HG03196 (cell line): ENCODE results near the gene MYBPC2.

ENCODE experiments used
- ATAC-seq: cut with Tn5 transposase; IDR thresholded peaks from one replicate; pipeline ENCODE4 v1.9.1; 2021; ENCODE audit not compliant: unreplicated experiment

The MYBPC2 gene

DNA sequence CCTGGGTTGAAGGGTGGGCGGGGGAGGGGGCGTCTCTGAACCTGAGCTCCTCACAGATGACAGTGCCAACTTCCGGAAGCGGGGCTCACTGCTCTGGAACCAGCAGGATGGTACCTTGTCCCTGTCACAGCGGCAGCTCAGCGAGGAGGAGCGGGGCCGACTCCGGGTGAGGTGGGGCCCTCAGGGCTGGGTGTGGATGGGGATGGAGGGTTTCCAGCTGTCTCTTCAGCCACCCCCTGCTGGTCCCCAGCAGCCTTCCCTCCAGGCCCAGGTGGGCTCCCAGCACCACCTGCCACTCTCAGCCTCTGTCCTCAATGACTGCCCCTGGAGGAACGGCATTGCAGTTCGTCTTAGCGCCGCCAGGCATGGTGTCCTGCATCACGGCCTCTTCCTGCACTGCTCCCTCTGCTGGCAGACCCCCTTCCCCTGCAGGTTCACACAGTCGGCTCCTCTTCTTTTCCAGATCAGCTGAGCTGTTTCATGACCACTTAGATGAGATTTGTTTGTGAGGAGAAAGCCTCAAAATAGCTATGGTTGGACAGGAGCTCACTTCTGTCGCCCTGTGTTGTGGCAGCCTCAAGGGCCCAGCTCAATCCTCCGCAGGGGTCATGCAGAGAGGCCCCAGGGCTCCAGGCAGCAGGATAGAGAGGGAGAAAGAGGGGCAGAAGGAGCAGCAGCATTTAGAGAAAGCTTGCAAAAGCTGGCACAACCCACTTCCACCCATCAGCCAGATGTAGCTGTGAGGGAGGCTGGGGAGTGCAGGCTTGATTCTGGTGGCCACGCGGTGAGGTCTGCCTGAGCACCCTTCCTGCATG, 46.4 kb downstream of the MYBPC2 start:
- ATAC-seq = no peak

DNA sequence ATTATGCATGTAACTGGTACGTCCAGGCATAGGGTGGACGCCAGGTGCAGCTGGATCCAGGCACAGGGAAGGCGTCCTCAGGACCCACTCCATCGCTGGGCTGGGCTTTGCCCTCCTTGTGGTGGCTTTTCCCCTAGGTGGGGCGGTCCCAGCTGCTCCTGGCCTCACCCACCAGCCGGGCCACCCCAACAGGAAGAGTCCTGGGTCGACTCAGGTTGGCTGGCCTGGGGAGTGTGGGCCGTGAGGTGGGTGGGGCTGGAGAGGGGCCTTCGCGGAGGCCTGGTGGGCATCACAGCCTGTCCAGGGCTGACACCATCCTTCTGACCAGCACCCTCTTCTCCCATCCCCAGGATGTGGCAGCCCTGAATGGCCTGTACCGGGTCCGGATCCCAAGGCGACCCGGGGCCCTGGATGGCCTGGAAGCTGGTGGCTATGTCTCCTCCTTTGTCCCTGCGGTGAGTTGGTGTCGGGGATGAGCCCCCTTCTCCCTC, 47.1 kb downstream of the MYBPC2 start:
- no peak for ATAC-seq

DNA sequence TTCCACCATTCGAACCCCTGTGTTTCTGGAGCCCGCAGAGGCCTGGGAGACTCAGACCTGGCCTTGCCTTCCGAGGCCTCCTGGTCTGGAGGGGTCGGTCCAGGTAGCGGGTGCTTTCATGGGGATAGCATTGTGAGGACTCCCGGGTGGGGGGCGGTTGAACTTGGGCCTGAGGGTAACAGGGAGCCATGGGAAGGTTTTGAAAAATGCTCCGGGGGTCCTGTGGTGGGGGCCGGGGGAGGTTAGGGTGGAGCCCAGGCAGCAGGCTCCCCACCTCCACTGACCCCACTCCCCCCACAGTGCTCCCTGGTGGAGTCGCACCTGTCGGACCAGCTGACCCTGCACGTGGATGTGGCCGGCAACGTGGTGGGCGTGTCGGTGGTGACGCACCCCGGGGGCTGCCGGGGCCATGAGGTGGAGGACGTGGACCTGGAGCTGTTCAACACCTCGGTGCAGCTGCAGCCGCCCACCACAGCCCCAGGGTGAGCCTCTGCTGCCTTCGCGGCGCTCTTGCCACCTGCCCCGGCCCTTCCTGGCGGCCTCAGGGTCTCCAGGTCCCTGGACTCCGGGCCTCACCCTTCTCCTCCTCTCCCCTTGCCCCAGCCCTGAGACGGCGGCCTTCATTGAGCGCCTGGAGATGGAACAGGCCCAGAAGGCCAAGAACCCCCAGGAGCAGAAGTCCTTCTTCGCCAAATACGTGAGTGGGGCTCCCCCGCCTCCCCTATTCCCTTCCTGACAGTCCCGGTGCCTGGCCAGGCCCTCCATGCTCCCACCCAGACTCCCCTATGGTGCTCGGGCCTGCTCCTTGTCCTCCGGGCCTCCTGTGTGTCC, 47.8 kb downstream of the MYBPC2 start:
- no peak for ATAC-seq

DNA sequence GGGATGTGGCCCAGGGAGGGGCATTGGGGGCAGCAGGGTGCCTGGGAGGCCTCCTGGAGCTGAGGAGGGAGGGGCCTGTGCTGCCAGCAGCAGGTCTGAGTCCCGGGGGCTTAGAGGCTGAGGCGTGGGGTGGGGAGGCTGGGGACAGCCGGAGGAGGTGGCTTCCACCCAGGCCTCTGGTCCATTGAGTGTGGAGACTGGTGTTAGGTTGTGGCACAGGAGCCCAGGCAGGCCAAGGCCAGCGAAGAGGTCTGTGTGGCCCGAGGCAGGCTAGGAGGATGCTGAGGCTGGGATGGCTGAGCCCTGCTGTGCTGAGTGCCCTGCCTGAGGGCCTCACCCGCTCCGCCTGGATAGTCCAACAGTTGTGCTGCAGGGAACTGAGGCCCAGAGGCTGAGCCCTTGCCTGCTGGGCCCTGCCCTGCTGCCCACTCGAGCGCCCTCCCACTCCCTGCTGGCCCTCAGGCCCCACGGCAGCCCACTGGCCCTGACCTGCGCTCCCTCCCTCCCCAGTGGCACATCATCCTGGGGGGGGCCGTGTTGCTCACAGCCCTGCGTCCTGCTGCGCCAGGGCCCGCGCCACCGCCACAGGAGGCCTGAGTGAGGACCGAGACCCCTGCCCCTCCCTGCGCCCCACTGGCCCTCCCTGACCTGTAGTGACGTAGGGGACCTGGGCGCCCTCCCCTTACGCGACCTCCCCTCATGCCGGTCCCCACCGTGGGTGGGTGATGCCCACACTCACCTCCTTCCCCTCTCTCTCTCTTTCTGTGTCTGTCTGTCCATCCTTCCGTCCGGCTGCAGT, 48.9 kb downstream of the MYBPC2 start:
- no peak for ATAC-seq

DNA sequence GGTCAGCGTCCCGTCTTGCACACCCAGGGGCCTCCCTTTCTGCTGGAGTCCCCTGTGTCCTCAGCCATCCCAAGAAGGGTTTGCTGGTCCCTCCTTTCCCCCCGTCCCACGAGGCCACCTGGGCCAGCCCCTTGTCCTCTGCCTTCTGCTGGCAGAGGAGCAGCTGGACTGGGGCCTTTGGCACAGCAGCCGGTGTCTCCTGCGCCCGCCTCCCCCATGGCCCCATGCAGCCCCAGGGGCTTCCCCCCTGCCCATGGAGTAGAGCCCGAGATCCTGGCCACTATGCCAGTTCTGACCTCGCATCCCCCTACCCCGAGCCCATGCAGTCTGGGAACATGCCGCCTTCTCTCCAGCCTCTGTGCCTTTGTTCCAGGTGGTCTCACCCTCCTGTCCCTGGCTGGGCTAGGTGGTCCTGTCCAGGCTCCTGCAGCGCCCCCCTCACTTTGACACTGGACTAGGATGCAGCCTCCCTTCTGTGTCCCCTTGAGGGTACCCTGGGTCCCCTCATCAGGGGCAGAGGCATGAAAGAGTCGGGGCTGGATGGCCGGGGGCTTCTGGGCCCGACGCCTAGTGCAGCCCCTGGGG, 49.7 kb downstream of the MYBPC2 start:
- no peak for ATAC-seq

DNA sequence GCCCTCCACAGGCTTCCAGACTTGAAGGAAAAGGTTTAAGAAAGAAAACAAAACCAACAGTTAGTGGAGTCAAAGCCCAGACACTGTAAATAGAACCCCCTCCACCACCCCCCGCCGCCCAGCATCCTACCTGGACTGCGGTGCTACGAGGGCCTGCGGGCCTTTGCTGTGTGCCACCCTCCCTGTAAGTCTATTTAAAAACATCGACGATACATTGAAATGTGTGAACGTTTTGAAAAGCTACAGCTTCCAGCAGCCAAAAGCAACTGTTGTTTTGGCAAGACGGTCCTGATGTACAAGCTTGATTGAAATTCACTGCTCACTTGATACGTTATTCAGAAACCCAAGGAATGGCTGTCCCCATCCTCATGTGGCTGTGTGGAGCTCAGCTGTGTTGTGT, 50.2 kb downstream of the MYBPC2 start:
- ATAC-seq = no peak

DNA sequence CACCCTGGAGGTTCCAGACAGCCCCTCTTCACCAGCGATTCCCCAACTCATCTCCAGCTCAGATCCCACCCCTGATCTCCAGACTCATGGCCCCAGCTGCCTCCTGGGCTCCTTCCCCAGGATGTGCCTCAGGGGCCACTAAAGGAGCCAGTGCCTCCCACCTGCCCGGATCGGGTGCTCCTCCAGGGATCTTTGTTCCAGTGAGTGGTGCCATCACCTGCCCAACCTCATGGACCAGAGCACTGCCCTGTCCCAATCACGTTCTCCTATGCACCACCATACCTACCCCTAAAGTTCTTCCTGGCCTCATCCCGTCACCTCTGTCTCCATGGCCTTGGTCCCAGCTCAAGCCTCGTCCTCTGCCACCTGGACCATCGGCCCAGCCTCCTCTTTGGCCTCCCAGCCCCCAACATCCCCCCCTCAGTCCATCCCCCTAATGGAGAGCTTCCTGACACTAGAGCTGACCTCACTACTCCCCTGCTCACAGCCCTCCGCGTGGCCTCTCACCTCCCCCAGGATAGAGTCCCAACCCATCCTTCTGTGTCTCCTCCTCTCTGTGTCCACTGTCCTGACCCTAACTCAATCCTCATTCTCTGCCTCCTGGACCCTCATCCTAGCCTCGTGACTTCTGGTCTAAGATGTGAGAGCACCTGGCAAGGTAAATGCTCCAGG, 52.7 kb downstream of the MYBPC2 start:
- no peak for ATAC-seq

DNA sequence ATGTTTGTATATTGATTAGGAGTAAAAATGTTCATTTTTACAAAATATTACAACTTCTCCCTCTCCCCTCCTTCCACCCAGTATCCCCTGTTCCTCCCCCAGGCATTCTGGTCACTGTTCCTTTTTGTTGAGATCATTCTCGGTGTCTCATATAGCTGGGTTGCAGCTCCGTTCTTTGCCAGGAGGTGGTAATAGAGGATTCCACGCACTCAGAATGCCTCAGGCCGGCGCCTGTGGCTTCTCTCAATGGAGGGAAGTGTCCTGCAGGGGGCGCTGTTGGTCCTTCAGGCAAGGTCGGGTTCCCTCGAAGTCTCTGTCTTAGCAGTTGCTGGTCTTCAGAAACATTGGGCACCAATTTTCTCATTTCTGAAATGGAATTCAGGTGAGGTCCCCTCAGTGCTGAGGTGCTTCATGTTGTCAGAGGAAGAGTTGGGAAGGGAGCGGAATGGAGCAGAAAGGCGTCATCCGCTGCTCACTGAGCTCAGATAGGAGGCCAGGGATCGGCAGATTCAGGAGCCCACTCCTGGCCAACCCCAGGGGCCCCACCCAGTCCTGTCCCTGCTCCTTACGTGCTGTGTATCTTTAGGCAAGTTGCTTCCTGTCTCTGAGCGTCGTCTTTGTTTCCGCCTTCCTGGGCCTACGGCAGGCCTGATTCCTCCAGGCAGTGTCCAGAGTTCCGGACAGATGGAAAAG, 54.3 kb downstream of the MYBPC2 start:
- ATAC-seq = no peak

DNA sequence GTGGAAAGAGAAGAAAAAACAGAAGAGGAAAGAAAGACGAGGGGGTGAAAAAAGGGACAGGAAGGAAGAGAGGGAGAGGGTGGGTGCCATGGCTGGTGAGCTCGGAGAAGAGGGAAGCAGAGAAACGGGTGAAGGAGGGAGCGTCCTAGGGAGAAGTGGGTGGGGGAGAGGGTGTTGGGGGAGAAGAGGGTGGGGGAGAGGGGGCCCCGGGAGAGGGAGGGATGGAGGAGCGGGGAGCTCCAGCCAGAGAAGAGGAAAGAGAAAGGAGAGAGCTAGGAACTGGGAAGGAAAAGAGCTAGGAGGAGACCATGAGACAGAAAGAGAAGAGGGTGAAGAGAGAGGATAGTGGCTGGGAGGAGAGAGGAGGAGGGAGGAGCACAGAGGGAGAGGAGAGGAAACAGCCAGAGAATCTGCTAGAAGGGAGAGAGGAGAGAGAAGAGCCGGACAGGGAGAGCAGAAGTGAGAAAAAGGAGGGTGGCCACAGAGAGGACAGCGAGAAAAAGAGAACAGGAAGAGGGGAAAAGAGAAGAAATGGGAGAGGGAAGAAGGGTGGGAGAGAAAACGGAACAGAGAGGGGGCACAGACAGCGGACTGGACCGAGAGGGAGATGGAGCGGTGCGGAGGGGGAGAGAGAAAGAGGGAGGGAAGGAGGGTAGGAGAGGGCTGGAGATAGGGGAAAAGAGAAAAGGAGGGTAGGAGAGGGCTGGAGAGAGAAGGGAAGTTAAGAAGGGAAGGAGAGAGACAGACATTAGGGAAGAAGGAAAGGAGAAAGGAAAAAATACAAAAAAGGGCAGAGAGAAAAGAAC, 55.9 kb downstream of the MYBPC2 start:
- no peak for ATAC-seq

DNA sequence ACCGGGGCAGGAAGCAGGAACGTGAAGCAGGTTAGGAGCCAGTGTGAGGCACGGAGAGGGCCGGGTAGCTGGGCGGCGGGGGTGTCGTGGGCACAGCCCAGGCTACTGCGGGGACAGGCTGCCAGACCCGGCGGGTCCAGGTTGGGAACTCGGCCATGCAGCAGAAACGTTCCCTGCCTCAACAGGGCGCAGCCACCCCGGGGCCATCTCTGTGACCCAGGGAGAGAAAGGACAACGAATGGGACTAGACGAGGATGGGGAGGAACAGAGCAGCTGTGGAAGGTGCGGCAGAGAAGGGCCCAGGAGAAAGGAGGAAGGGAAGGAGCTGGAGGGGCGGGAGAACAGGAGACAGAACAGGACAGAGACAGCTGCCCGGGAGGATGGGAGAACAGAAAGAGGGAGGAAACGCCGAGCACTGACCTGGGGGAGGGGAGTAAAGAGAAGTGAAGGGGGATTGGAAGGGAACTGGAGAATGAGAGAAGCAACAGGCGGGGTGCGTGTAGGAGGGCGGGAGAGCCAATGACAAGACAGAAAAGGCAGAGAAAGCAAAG, 56.8 kb downstream of the MYBPC2 start:
- ATAC-seq = no peak

DNA sequence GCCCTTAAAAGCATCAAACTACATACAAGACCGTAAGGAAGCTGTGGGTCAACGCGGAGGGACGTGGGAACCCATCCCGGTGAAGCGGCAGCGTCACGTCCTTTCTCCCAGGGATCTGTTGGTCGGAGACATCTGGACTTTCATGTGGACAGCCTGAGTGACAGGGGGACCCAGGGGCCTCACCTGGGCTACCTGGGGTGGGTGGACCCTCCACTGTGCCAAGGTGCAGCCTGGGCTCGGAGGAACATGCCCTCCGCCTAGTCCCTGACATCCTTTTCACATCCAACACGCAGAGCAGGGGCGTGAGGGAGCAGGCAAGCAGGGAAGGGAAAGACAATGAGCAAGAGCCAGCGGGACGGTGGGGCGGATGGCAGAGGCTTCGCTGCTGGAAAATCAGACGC, 57.7 kb downstream of the MYBPC2 start:
- no peak for ATAC-seq

DNA sequence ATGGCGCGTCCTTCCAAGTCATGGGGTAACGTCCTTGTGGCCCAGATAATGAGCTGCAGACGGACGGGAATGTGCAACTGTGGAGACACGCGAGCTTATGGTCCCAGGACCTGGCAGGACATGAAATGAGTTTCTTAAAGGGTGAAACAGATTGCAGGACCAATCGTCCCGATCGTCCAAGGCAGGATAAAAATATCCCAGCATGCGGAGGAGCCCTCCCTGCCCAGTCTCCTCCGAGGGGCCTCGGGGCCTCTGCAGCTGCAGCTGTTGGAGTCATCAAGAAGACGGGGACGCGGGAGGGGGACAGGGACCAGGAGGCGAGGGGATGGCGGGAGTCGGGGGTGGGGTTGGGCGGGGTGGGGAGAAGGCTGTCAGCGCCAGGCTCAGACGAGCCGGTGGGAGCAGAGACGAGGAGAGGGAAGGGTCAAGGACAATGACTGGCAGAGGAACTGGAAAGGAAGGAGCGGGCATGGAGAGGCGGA, 58.3 kb downstream of the MYBPC2 start:
- ATAC-seq = no peak

DNA sequence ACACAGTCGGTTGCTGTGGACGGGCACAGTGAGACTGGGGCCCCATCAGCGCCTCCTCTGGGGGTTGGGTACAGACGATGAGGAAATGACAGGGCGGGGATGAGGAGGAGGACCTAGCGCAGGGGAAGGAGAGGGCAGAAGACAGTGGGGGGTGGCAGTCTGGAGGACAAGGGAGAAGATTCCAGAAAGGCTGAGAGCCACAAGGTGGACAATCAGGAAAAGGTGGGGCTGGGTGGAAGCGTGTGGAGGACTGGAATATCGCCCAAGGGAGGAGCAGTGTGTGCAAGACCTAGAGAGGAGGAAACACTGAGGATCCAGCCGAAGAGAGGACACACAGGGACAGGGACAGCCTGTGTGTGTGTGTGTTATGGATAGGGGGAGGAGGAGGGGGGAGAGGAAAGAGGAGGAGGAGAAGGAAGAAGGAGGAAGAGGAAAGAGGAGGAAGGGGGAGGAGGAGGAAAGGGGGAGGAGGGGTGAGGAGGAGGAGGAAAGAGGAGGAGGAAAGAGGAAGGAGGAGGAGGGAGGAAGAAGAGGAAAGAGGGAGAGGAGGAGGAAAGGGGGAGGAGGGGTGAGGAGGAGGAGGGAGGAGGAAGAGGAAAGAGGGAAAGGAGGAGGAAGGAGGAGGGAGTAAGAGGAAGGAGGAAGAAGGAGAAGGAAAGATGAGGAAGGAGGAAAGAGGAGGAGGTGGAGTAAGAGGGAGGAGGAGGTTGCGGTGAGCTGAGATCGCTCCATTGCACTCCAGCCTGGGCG, 59.8 kb downstream of the MYBPC2 start:
- no peak for ATAC-seq

DNA sequence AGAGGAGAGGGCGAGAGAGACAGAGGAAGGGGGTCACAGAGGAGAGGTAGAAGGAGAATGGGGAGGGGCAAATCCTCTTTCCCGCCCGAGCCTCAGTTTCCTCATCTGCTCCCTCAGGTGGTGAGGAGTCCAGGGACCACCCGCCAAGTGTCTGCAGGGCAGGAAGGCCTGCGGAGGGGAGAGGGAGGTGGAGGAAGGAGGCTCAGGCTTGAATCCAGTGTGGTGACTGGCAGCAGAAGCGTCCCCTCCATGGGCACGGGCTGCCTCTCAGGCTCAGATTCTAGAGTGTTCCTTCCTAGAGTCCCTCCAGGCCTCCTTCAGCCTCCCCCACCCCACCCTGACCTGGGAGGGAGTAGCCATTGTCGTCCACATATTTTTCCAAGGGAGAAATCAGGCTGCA, 60.5 kb downstream of the MYBPC2 start:
- no peak for ATAC-seq

DNA sequence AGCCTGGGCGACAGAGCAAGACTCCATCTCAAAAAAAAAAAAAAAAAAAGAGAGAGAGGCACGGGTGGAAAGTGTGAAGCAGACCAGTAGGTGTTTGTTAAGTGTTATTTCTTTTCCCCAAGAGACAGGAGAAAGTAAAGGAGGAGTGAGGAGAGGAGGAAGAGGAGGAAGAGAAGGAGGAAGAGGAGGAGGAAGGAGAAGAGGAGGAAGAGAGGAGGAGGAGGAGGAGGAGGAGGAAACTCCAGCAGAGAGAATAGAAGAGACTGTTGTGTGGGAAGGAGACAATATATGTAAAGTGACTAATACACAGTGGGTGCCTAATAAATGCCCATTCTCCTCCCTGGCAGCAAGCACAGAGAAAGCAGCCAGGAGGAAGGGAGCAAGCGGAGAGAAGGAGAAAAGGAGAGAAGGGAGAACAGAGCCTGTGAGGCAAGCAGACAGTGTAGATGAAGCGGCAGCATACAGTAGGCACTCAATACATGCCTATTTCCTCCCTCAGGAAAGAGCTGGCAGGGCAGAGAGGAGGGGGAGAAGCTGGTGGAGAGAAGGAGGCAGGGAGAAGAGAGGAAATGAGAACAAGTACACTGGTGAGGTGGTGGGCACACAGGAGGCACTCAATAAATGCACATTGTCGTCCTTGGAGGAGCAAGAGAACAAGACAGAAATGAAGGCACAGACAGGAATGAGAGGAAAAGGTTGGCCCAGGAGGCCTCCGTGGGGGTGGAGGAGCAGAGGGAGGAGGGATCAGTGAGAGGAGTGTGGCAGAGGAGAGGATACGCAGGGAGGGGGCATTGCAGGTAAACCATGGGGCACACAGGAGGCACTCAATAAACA, 61.7 kb downstream of the MYBPC2 start:
- ATAC-seq = no peak

DNA sequence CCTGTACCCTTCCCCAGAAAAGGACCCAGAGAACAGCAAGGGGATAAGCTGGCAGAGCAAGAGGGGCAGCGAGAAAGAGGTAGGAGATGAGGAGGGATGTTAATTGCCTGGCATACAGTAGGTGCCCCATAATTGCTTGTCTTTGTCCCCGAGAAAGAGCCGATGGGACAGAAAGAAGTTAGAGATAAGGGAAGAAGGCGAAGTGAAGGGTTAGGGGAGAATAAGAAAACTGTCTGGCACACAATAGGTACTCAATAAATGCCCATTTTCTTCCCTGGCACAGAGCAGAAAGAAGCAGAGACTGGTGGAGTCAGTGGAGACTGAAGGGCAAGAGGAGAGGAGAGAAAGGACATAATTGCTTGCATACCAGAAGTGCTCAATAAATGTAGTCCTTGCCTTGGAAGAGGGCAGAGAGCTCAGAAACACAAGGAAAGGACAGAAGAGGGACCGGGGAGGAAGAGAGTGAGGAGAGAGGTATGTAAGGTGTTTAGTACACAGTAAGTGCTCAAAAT, 62.4 kb downstream of the MYBPC2 start:
- no peak for ATAC-seq
